Daoy (cell line): Measurements from ENCODE around the gene DNAJC21. TPM values are rescaled to one million over a fixed set of nuclear protein-coding genes. Genes with fewer than 3 reads are reported as not detected.
"Not testable (repeated sequence)": the region's sequence is repeated elsewhere in the genome, so short reads cannot be mapped to it uniquely, and the experiment has no call there.

ENCODE experiments used
- DNase-seq: peaks from one replicate; pipeline ENCODE4 v3.0.0-alpha.2; 2015; ENCODE audit warnings: low read depth
- total RNA-seq: library from RNA; depleted of rRNA; stranded (reverse); fragments of >200 nt; shearing (Covaris generic); gene quantifications from 2 replicates; pipeline ENCODE4 v1.2.3, GENCODE V29; 2014

Gene DNAJC21
- total RNA-seq, 1 experiment from 2014 or later = 26.9 TPM

- not testable (repeated sequence) for DNase-seq
Measured at GRCh38 chr5:34923256-34923655, 6.1 kb upstream of the DNAJC21 start.

- peak; percentile 83 for DNase-seq
Measured at GRCh38 chr5:34923694-34924461, 5.5 kb upstream of the DNAJC21 start.

- DNase-seq = no peak
Measured at GRCh38 chr5:34924462-34924765, 4.9 kb upstream of the DNAJC21 start.

GRCh38 chr5:34926318-34926888 lies 3.0 kb upstream of the DNAJC21 start:
- no peak for DNase-seq

GRCh38 chr5:34927785-34928184 lies 1.6 kb upstream of the DNAJC21 start:
- DNase-seq = no peak

GRCh38 chr5:34928267-34928666 lies 1.1 kb upstream of the DNAJC21 start:
- no peak for DNase-seq

- DNase-seq = peak; percentile 83
Measured at GRCh38 chr5:34929720-34930461, 532 bp downstream of the DNAJC21 start.

- DNase-seq = peak; percentile 8
Measured at GRCh38 chr5:34930462-34930844, 1.1 kb downstream of the DNAJC21 start.

- DNase-seq = no peak
Measured at GRCh38 chr5:34930870-34931269, 1.5 kb downstream of the DNAJC21 start.

GRCh38 chr5:34932947-34933346 lies 3.6 kb downstream of the DNAJC21 start:
- DNase-seq = no peak

GRCh38 chr5:34941936-34942335 lies 12.6 kb downstream of the DNAJC21 start:
- no peak for DNase-seq

GRCh38 chr5:34944044-34944443 lies 14.7 kb downstream of the DNAJC21 start:
- no peak for DNase-seq

GRCh38 chr5:34944460-34945047 lies 15.2 kb downstream of the DNAJC21 start:
- DNase-seq = no peak

GRCh38 chr5:34957321-34957720 lies 28.0 kb downstream of the DNAJC21 start:
- no peak for DNase-seq

- DNase-seq = no peak
Measured at GRCh38 chr5:34957857-34958690, 28.7 kb downstream of the DNAJC21 start.

- DNase-seq = no peak
Measured at GRCh38 chr5:34959323-34959722, 30.0 kb downstream of the DNAJC21 start.

- no peak for DNase-seq
Measured at GRCh38 chr5:34967540-34967939, 38.2 kb downstream of the DNAJC21 start.

GRCh38 chr5:34968258-34968657 lies 38.9 kb downstream of the DNAJC21 start:
- DNase-seq = no peak

GRCh38 chr5:34970552-34970951 lies 41.2 kb downstream of the DNAJC21 start:
- DNase-seq = no peak

- DNase-seq = not testable (repeated sequence)
Measured at GRCh38 chr5:34971655-34972054, 42.3 kb downstream of the DNAJC21 start.

- no peak for DNase-seq
Measured at GRCh38 chr5:34976347-34976746, 47.0 kb downstream of the DNAJC21 start.
